Measurements from ENCODE around the gene SLC25A39.
"Not testable (repeated sequence)": the region's sequence is repeated elsewhere in the genome, so short reads cannot be mapped to it uniquely, and the experiment has no call there.

Gene SLC25A39

DNA sequence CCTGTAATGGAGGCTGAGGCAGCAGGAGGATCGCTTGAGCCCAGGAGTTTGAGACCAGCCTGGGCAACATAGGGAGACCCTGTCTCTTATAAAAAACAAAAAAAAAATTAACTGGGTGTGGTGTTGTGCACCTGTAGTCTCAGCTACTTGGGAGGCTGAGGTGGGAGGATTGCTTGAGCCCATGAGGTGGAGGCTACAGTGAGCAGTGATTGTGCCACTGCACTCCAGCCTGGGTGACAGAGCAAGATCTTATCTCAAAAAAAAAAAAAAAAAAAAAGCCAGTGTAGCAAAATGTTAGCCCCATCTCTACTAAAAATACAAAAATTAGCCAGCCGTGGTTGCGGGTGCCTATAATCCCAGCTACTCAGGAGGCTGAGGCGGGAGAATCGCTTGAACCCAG, 5.6 kb upstream of the SLC25A39 start:
- not testable (repeated sequence) for H3K4me1 ChIP-seq (ENCODE audit: control insufficient read depth, insufficient read depth, low read length, poor library complexity, severe bottlenecking); H3K9me3 ChIP-seq (ENCODE audit: control insufficient read depth, low read length); H3K4me3 ChIP-seq (ENCODE audit: extremely low read depth, insufficient read depth, low read length, poor library complexity, severe bottlenecking); H3K36me3 ChIP-seq (ENCODE audit: control insufficient read depth, insufficient read depth, low read length); H3K27ac ChIP-seq (ENCODE audit: low read depth, low read length, severe bottlenecking)
- WGBS, 2 experiments (ENCODE audit: insufficient coverage in 2 of 2), result 89% methylated on average over 5 of the region's 5 CpGs; no CpG with 5 or more reads in 1 of the 2 experiments

DNA sequence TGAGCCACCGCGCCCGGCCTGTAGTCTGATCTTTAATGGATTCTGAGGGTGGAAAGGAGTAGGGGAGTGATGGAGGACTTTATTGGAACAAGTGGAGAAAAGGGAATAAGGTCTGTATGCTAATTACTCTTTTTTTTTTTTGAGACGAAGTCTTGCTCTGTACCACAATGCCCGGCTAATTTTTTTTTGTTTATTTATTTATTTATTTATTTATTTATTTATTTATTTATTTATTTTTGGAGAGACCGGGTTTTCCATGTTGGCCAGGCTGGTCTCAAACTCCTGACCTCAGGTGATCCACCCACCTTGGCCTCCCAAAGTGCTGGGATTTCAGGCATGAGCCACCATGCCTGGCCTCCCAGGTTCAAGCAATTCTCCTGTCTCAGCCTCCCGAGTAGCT, 4.9 kb upstream of the SLC25A39 start:
- H3K9me3 ChIP-seq (ENCODE audit: control insufficient read depth, low read length); H3K36me3 ChIP-seq (ENCODE audit: control insufficient read depth, insufficient read depth, low read length); H3K4me1 ChIP-seq (ENCODE audit: control insufficient read depth, insufficient read depth, low read length, poor library complexity, severe bottlenecking); H3K27ac ChIP-seq (ENCODE audit: low read depth, low read length, severe bottlenecking); H3K4me3 ChIP-seq (ENCODE audit: extremely low read depth, insufficient read depth, low read length, poor library complexity, severe bottlenecking): not testable (repeated sequence)
- 94 to 100% methylated on average over 3 to 5 of the region's 7 CpGs for WGBS, 2 experiments (ENCODE audit: insufficient coverage in 2 of 2)

DNA sequence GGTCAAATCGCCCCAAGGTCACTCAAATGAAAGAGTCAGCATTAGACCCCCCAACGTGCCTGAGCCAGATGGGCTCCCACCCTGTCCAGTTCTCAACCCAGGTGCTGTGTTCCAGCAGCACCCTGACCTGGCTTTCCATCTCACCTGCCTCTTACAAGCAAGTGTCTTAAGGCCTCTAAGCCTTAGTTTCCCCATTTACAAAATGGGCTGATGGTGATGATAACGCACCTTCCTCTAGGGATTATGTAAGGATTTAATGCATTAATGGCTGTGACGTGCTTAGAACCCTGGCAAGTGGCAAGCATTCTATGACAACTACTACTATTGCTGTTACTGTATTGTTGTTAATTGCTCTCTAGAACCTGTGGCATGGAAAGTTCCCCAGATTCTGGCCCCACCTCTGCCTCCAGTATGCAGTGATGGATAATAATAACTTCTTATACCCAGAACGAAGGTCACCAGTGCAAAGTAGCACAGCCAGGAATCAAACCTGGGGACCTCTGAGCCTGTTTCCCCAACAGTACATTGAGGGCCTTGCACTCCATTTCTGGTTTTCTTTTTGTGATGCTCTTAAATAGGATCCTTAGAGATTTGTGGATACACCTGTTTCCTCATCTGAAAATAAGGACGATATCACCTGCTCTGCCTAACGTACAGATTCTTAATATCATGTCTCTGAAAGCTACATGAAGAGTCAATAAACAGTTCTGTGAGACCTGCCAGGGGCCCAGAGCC, 3.3 kb upstream of the SLC25A39 start:
- H3K27ac ChIP-seq (ENCODE audit: low read depth, low read length, severe bottlenecking), result no peak overlapping the region
- H3K4me3 ChIP-seq (ENCODE audit: extremely low read depth, insufficient read depth, low read length, poor library complexity, severe bottlenecking), result no peak overlapping the region
- no peaks in the 10 kb centered on the region for H3K9me3 ChIP-seq (ENCODE audit: control insufficient read depth, low read length)
- H3K36me3 ChIP-seq (ENCODE audit: control insufficient read depth, insufficient read depth, low read length), result peaks cover 2% of the 10 kb centered on the region
- H3K4me1 ChIP-seq (ENCODE audit: control insufficient read depth, insufficient read depth, low read length, poor library complexity, severe bottlenecking), result no peaks in the 10 kb centered on the region
- WGBS, 2 experiments (ENCODE audit: insufficient coverage in 2 of 2), result 96% methylated on average over 4 to 6 of the region's 7 CpGs

- Histone ChIP-seq H3K4me1 (ENCODE audit: control insufficient read depth, insufficient read depth, low read length, poor library complexity, severe bottlenecking) (no peaks in the 10 kb centered on the region), H3K4me3 (ENCODE audit: extremely low read depth, insufficient read depth, low read length, poor library complexity, severe bottlenecking) (no peak overlapping the region), H3K27ac (ENCODE audit: low read depth, low read length, severe bottlenecking) (no peak overlapping the region), H3K9me3 (ENCODE audit: control insufficient read depth, low read length) (no peaks in the 10 kb centered on the region), H3K36me3 (ENCODE audit: control insufficient read depth, insufficient read depth, low read length) (peaks cover 9% of the 10 kb centered on the region)
- WGBS, 2 experiments (ENCODE audit: insufficient coverage in 2 of 2), result 36 to 44% methylated on average over 21 to 27 of the region's 31 CpGs
These were observed 2.3 kb upstream of the SLC25A39 start for GRCh38 chr17:44326861-44327444.

- Histone ChIP-seq H3K4me1 (ENCODE audit: control insufficient read depth, insufficient read depth, low read length, poor library complexity, severe bottlenecking) (no peaks in the 10 kb centered on the region), H3K9me3 (ENCODE audit: control insufficient read depth, low read length) (no peaks in the 10 kb centered on the region), H3K27ac (ENCODE audit: low read depth, low read length, severe bottlenecking) (no peak overlapping the region), H3K36me3 (ENCODE audit: control insufficient read depth, insufficient read depth, low read length) (peaks cover 34% of the 10 kb centered on the region), H3K4me3 (ENCODE audit: extremely low read depth, insufficient read depth, low read length, poor library complexity, severe bottlenecking) (peak overlapping the region; percentile 78)
- WGBS, 2 experiments (ENCODE audit: insufficient coverage in 2 of 2), result 2 to 5% methylated on average over 34 to 38 of the region's 38 CpGs
These were observed 492 bp downstream of the SLC25A39 start for GRCh38 chr17:44324092-44324570.

GRCh38 chr17:44323359-44324091, 1.1 kb downstream of the SLC25A39 start:
- no peak overlapping the region for H3K27ac ChIP-seq (ENCODE audit: low read depth, low read length, severe bottlenecking)
- 72 to 78% methylated on average over 23 to 24 of the region's 27 CpGs for WGBS, 2 experiments (ENCODE audit: insufficient coverage in 2 of 2)
- no peaks in the 10 kb centered on the region for H3K9me3 ChIP-seq (ENCODE audit: control insufficient read depth, low read length)
- H3K36me3 ChIP-seq (ENCODE audit: control insufficient read depth, insufficient read depth, low read length), result peaks cover 37% of the 10 kb centered on the region
- H3K4me1 ChIP-seq (ENCODE audit: control insufficient read depth, insufficient read depth, low read length, poor library complexity, severe bottlenecking), result no peaks in the 10 kb centered on the region
- H3K4me3 ChIP-seq (ENCODE audit: extremely low read depth, insufficient read depth, low read length, poor library complexity, severe bottlenecking), result peak overlapping the region; percentile 78

- no peak overlapping the region for H3K4me3 ChIP-seq (ENCODE audit: extremely low read depth, insufficient read depth, low read length, poor library complexity, severe bottlenecking)
These were observed 2.3 kb downstream of the SLC25A39 start for GRCh38 chr17:44322236-44322895.

DNA sequence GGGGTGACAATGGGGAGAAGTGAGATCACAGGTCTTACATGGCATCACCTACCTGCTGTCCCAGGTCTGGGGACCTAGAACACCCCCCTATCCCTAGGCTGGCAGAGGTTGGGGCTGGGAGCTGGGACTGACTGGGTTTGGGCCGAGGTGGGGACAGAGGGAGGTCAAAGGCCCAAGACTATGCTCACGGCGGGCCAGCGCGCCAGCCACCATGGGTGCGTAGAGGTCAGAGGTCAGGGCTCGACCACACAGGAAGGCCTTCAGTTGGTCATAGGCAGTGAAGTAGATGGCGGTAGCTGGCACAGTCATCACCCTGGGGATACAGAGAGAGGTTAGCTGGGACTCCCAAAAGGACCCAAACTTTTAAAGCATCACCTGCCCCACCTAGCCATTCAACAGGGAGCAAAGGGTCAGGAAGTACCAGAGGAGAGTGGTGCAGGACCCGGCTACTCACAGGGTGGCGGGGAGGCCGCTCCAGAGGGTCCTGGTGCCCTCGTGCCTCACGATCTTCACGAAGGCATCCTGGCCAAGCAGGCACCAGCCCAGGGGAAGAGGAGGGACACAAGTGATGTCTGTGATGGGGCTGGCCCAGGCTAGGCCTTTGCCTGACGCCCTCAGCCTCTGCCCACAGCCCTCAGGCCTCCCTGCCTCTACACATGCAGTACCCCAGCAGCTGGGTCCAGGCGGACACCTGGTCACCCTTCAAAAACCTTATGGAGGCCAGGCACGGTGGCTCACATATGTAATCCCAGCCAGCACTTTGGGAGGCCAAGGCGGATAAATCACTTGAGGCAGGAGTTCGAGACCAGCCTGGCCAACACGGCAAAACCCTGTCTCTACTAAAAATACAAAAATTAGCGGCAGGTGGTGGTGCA, 3.1 kb downstream of the SLC25A39 start:
- H3K27ac ChIP-seq (ENCODE audit: low read depth, low read length, severe bottlenecking), result no peak overlapping the region
- WGBS, 2 experiments (ENCODE audit: insufficient coverage in 2 of 2), result 92 to 95% methylated on average over 14 to 20 of the region's 21 CpGs
- H3K36me3 ChIP-seq (ENCODE audit: control insufficient read depth, insufficient read depth, low read length), result peaks cover 37% of the 10 kb centered on the region
- H3K4me3 ChIP-seq (ENCODE audit: extremely low read depth, insufficient read depth, low read length, poor library complexity, severe bottlenecking), result no peak overlapping the region
- peaks cover under 1% of the 10 kb centered on the region for H3K4me1 ChIP-seq (ENCODE audit: control insufficient read depth, insufficient read depth, low read length, poor library complexity, severe bottlenecking)
- no peaks in the 10 kb centered on the region for H3K9me3 ChIP-seq (ENCODE audit: control insufficient read depth, low read length)

More at GRCh38 chr17:44322236-44322895, 2.3 kb downstream of the SLC25A39 start:
- Histone ChIP-seq H3K4me1 (ENCODE audit: control insufficient read depth, insufficient read depth, low read length, poor library complexity, severe bottlenecking) (no peaks in the 10 kb centered on the region), H3K27ac (ENCODE audit: low read depth, low read length, severe bottlenecking) (no peak overlapping the region), H3K9me3 (ENCODE audit: control insufficient read depth, low read length) (no peaks in the 10 kb centered on the region), H3K36me3 (ENCODE audit: control insufficient read depth, insufficient read depth, low read length) (peaks cover 37% of the 10 kb centered on the region)
- 95 to 97% methylated on average over 10 to 11 of the region's 11 CpGs for WGBS, 2 experiments (ENCODE audit: insufficient coverage in 2 of 2)

DNA sequence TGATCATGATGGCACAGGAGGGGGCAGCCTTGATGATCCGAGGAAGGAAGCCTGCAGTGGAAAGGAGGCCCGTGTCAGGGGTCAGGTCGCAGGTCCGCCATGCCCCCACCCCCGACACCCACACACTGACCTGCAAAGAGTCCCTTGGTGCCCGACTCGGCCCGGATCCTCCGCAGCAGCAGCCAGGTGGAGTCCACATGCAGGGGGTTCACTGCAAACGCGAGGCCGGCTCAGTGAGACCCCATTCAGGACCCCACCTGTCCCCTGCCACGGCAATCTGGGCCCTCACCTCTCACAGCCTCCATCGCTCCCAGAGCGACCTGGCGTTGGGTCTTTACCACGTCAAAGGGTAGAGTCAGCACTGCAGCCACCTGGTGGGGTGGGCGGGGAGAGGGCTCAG, 4.6 kb downstream of the SLC25A39 start:
- Histone ChIP-seq H3K27ac (ENCODE audit: low read depth, low read length, severe bottlenecking) (no peak overlapping the region), H3K9me3 (ENCODE audit: control insufficient read depth, low read length) (no peaks in the 10 kb centered on the region), H3K4me3 (ENCODE audit: extremely low read depth, insufficient read depth, low read length, poor library complexity, severe bottlenecking) (no peak overlapping the region), H3K36me3 (ENCODE audit: control insufficient read depth, insufficient read depth, low read length) (peaks cover 37% of the 10 kb centered on the region), H3K4me1 (ENCODE audit: control insufficient read depth, insufficient read depth, low read length, poor library complexity, severe bottlenecking) (peaks cover 6% of the 10 kb centered on the region)
- WGBS, 2 experiments (ENCODE audit: insufficient coverage in 2 of 2), result 84 to 85% methylated on average over 15 to 16 of the region's 18 CpGs
